Measurements from ENCODE around the gene VWA3B.

The VWA3B gene

DNA sequence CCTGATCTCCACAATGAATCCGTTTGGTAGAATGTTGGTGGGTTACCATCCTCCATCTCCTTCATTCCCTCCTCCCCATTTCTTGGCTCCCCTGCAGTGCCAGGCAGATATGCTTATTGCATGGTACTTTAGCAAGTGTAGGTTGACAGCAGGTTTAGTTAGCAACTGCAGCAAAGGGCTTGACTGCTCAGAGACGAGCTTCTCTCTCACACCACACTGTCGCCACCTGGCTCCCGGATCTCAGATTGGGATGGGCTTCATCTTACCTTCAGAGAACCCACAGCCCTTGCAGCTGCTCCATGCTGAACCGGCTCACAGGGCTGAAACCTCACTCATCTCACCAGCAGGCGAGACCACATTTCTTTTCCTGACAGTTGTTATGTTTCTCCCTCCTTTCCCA is 88.8 kb downstream of the VWA3B start:
- DNase-seq: no peak

DNA sequence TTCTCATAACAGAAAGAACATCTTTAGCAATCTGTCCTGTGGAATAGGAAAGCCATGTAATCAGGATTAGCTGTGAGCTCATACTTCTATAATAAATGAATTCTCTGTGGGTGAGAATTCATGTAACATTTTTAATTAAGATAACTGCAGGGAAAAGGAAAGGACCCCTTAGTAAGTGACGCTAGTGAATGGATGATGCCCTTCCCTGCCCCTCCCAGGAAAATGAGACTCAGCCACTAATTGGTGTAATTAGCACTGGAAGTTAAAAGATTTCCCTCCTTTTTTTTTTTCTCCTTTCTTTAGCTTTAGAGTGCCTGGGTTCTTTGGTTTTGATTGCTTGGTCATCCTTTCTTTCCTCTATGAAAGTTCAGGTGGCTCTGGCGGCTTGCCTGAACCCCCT is 90.3 kb downstream of the VWA3B start:
- DNase-seq: no peak

DNA sequence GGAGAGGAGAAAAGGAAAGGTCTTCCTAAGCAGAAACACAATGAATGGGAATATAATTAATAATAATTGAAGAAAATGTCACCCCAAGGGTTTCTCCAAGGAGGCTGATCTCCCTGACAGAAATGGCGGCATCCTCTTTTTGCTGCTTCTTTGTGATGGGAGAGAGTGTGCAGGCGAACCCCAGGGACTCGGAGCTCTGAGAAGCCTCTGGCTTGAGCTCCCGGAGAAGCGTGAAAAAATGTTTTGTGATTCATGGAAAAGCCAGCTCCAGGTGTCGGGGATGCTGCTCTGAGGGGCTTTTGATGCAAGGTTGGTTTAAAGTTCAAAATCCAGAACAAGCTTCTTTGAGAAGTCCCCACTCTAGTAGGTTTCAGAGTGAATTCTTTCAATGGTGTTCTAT is 91.0 kb downstream of the VWA3B start:
- no peak for DNase-seq

DNA sequence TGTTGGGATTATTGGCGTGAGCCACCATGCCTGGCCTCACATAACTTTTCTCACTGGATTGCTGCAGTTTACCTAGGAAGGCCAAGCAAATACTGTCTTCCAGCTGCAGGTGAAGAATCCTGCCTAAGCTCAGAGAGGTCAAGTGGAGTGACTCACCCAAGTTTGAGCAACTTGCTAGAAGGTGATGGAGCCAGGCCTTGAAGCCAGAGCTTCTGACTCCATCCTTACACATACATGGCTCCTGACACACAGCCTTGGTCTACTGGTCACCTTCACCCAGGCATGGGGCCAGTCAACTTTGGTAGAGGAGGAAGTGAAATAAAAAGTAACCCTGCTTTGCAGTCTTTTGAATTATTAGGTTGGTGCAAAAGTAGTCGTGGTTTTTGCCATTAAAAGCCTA is 93.5 kb downstream of the VWA3B start:
- no peak for DNase-seq

DNA sequence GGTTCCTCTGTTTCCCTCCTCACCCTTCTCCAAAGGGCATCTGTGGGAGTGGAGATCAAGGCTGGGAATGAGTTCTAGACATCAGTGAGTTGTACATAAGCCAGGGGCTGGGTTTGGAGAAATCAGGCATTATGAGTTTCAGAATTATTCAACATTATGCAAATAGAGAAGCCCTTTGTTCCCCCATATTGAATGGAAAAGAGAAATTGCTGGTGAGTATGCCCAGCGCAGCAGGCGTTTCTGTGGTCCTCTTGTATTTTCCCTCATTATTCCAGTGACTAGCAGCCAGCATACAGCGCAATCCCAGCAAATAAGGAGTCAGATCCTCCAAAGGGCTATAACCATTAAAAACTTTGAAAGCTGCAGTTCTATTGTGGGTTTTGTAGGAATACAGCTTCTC is 94.4 kb downstream of the VWA3B start:
- no peak for DNase-seq

DNA sequence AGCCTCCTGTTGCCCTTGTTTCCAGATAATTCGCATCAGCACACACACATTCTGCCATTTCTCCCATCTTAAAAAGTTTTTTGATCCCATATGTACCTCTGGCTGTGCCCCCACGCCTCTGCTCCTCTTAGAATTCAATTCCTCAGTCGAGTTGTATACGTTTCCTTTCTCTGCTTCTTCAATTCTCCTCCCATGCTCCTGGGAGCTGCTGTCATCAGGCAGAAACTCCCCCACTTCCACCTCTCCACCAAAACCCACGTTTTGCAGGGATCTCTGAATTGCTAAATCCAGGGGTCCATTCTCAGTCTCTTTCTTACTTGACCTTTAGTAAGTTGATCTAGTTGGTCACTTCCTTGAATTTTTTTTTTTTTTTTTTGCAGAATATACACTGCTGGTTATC is 98.8 kb downstream of the VWA3B start:
- DNase-seq: no peak

DNA sequence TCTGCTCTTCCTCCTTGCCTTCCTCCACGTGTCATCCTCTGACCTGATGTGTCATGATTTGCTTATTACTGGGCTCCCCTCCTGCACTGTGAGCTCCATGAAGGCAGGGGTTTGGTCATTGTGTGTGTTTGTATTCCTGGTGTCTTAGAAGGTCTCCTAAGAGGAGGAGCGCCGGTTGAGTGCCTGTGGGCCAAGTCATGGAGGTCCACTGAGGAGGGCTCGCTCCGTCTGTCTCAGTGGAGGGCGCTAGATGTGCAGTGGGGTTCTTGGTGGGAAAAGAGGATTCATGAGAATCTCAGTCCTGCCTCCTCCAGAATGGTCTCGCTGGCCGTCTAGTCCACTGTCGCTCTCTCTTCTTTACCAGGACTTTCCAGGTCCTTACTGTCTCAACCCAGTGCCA is 100.2 kb downstream of the VWA3B start:
- no peak for DNase-seq

DNA sequence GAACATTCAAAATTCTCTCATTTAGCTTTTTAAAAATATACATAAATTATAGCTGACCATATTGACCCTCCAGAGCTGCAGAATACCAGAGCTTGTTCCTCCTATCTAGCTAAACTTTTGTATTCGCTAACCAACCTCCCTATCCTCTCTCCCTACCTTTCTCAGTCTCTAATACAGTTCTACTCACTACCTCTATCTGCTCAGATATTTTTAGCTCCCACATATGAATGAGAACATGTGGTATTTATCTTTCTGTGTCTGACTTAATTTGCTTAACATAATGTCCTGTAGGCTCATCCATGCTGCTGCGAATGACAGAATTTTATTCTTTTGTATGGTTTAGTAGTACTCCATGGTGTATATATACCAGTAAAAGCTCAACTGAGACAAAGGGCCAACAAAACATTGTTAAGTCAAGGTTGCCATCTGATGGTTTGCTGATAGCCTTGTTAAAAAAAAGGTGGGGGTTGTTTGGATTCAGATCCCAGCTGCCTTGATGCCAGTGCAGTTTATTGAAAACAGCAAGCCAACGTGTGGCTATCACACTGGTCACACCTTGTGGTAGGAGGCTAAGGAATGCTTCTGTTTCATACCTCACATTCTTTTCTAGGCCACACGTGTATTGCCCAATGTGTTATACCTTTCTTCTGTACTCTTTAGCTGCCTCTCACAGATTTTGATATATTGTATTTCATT is 101.5 kb downstream of the VWA3B start:
- no peak for DNase-seq

DNA sequence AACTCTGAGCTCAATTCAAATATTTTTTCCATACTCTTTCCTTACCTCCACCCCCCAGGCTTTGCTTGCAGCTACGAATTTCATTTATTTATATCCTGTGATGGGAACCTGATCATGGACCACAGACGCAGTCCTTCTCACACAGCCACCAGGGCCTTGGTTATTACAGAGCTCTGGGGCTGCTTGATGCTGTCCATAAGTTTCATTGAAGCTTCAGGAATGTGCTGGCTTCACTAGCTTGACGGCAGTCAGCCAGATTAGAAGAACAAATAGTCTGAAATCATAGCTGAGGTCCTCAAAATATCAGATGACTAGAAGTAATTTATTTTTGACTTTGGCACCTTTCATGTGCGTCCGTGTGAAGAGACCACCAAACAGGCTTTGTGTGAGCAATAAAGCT is 104.9 kb downstream of the VWA3B start:
- DNase-seq: no peak

DNA sequence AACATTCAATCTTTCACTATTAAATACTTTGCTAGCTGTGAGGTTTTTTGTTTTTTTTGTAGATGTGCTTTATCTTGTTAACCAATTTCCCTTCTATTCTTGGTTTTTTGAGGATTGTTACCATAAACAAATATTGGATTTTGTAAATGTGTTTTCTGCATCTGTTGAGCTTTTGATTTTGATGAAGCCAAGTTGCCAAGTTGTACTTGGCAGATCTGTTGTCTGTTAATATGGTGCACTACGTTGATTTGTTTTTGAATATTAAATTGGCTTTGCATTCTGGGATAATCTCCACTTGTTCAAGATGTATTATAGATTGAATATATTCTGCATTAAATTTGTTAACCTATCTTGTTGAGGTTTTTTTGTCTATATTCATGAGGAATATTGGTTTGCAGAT is 114.6 kb downstream of the VWA3B start:
- no peak for DNase-seq

DNA sequence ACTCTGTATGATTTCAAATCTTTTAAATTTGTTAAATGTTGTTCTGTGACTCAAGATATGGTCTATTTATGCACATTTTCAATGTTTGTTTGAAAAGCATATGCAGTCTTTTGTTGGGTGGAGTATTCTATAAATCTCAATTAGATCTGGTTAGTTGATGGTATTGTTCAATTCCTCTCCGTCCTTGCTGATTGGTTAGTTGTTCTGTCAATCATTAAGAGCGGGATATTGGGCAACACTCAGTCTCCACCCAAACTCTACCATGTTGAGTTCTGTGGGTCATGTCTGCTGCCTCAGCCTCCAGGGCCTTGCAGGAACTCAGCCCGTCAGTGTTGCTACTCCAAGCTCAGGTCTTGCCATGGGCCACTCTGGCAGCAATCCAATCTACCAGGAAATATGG is 118.9 kb downstream of the VWA3B start:
- DNase-seq: no peak

DNA sequence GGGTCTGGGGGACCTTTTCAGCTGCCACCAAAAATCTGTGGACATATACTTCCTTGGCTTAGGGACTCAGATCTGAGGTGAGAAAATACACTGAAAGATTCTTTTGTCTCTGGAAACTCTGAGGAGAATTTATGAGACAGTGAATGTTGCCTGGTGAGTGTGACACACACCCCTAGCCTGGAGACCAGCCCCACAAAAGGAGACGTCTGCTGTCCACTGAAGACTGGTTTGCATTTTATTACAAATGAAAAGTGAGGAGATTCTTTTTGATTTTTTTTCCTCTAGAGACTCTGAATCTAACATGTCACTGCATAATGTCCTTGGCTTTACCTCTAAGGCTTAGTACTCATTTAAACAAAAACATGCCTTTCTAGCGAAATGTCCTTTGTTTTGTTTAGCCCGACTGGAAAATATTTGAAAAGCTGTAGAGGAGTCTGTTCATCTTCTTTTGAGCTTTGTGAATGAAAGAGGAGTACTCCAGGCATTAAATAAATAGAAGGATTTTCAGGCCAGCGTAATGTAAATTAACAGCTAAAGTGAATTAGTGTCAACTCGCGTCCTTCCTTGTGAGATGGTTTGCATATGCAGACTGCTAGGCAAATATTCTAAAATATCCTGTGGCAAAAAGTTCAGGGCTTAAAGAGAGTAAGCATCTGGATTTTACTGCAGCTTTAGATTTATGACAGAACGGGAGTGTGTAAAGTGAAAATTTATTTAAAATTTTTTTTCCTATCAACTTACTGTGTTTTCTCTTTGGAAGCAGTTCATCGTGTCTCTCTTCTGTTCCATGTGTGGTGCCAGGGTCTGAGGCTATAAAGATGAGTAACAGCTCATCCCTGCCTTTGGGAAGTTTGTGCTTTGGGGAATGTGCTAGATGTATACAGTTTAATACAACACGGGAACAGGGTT is 125.4 kb downstream of the VWA3B start:
- DNase-seq: no peak

DNA sequence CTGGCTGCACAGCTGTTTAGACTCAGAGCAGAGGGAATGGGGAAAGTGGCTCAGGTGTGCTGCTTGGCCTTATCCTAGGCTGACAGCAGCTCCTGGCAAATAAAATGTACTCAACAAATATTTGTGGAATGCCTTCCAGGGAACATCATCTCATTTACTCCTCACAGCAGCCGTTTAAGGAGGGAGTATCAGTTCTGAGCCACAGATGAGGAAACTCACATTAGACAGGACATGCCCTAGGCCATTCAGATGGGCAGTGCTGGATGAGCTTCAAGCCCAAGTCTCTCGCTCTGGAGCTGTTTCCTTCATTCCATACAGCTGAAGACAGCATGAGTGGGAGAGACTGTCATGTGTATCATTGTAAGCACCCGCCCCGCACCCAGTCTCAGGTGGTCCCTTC is 129.6 kb downstream of the VWA3B start:
- no peak for DNase-seq

DNA sequence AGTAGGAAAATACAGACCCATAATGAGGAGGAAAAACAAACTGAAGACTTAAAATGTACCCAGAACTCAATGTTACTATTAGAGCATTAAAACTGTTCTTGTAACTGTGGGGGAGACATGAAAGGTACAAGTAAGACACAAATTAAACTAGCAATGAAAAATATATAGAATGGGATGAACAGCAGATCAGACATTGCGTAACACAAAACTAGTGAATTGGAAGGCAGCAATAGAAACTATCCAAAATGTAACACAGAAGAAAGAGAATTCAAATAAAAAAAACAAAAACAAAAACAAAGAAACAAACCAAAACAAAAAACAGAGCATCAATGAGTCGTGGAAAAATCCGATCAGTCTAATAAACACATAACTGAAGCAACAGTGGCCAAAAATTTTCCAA is 132.2 kb downstream of the VWA3B start:
- no peak for DNase-seq

DNA sequence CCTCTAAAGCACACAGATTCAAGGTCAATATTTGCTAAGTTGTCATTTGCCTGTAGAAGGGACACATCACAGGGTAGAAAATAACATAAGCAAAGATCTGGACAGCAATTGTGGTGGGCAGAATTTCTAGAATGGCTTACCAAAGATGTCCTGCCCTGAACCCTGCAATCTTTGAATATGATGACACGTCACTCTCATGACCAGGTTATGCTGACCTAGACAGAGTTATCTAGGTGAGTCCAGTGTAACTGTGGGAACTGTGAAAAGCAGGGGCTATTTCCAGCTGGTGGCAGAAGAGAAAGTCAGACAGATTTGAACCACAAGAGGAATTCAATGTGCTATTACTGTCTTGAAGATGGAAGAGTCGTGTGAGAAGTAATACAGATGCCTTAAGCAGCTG is 147.0 kb downstream of the VWA3B start:
- no peak for DNase-seq

DNA sequence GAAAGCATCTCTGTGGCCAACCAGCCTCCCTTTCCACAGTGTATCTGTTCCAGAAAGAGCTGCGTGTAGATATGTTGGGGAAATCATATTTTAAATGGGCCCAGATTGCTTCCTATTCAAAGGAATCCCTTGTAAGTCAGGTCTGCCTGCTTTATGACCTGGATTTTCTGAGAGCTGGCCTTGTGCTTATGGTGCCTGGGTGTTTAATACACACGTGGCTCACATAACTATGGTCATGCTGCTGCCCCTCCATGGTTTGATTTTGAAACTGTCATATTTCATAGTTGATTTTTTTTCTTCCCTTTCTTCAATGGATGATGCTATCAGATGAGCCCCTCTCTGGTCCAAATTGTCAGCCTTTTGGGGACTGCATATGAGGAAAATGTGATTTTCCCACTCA is 147.8 kb downstream of the VWA3B start:
- DNase-seq: no peak

DNA sequence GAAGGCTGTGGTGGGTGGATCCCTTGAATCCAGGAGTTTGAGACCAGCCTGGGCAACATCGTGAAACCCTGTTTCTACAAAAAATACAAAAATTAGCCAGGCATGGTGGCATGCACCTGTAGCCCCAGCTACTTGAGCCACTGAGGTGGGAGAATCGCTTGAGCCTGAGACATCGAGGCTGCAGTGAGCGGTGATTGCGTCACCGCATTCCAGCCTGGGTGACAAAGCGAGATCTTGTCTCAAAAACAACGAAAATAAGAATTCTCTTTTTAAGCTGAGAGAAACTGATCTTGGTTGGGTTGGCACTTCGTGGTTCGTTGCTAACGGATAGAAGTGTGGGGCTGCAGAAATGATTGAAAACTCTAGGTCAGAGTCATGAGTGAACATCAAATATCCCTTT is 150.0 kb downstream of the VWA3B start:
- no peak for DNase-seq

DNA sequence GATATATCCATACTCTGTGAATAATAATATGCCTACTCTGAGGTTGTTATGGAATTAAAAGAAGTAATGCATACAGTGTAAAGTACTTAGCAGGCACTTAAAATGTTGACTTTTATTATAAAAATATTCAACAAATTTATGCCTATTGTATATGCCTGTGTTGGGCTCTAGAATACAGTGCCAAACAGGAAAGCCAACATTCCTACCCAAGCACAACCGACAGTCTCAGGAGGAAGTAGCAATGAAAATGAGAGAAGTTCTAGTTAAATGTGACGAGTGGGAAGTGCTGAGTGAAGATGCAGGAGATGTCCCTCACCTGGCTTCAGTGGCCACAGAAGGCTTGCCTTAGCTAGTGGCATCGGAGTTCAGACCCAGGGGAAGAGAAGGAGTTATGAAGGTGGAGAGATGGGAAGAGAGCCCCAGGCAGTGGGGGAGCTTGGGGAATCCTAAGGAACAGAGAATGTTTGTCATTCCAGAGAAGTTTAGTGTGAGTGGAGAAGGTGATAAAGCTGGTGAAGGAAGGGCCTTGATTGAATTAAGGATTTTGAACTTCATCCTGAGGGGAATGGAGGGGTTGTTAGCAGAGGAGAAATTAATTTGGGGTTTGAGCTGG is 153.9 kb downstream of the VWA3B start:
- no peak for DNase-seq

DNA sequence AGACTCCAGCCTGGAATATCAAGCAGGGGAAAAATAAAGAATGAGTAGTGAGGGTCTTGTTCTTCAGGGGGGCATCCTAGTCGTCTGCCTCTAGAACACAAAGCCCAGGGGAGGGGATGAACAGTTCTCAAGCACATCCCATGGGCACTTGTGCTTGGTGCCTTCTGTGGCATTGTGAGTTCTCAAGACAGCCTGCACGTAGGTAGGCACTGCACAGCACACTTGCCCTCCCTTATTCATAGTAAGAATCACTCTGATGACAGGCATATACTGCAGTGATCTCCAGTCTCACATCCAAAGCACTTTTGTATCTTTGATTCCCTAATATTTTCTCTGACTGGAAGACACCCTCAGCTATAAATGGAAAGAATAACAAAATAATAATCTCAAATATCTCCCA is 154.6 kb downstream of the VWA3B start:
- DNase-seq: no peak

DNA sequence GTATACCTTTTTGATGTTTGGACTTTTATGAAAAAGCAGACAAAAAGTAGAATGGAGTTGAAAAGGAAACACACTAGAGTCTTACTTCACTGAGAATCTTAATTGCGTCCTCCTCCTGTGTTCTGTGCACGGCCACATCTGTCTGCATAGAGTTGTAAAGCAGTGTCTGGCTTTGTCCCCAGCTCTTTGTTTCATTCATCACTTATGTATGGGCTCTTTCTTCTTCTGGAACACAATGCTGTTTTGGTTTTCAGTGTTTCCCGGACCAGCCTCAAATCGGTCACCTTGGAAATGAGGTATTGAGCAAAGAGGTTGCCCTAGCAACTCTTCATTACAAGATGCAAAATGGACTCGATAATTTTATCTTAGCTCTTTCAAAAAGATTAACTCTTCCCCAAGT is 155.0 kb downstream of the VWA3B start:
- DNase-seq: no peak

DNA sequence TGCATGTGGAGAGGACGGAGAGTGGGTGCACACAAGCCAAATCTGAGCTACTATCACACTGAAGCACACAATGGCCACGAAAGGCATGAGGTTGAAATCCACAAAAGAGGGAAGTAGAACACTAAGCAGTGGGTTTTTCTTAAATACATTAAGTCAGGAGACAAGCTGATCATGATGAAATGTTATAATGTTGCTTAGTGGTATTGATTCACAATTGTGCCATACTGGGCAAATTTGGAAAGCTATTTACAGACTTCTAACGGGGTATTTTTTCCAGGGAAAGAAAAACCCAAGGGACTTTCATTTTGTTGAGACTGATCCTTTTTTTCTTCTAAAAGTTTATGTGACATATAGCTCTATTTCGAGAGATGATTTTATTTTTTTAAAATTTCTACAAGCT is 158.5 kb downstream of the VWA3B start:
- no peak for DNase-seq

DNA sequence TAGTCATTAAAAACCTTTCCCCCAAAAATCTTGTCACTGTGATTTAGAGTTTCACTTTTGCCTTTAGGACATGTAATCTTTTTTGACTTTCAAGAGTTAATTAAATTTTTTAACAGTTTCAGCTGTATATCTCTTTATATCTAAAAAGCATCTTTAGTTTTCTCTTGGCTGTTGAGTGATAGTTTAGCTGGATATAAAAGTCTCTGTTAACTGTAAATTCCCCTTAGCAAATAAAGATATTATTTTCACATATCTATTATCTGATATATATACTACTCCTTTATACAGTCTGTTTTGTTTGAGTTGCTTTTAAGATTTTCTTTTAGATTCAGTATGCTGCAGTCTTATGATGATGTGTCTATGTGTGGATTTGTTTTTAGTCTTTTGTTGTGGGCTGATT is 160.4 kb downstream of the VWA3B start:
- DNase-seq: no peak

DNA sequence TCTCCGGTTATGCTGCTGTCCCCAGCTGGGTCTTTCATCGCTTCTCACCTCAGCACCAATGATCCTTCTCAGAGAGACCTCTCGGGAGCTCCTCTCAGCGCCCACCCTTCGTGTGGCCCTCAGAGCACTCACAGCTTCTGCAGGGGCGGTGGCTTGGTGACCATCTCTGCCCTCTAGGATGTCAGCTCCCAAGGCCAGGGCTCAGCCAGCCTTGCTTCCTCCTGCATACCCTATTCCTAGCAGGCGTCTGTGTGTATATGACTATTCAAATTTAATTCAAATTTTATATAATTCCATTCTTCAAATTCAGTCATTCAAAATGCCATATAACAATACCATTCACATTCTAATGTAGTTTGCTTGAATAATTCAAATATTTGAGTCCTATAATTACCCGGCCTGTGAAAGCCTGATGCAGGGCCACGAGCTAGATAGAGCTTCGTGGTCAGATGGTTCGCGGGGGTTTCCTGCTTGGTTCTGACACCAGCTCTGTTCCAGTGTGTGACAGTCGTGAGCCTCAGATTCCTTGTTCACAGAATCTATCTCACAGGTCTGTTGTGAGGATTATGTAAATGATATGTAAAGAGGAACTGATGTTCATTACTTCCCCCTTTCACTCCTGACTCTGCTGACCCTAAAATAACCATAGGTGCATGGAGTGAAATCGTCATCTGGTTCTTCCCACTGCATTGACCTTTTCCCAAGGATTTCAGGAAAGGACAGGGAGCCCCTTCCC is 165.2 kb downstream of the VWA3B start:
- DNase-seq: no peak
